GM21526 (cell line): Measurements from ENCODE around the gene PPP2R3C.
"Not testable (repeated sequence)": the region's sequence is repeated elsewhere in the genome, so short reads cannot be mapped to it uniquely, and the experiment has no call there.

Experiments
- ATAC-seq: cut with Tn5 transposase; IDR thresholded peaks from one replicate; pipeline ENCODE4 v1.9.1; 2021; ENCODE audit warnings: moderate library complexity; ENCODE audit not compliant: unreplicated experiment, low FRiP score

Gene PPP2R3C

DNA sequence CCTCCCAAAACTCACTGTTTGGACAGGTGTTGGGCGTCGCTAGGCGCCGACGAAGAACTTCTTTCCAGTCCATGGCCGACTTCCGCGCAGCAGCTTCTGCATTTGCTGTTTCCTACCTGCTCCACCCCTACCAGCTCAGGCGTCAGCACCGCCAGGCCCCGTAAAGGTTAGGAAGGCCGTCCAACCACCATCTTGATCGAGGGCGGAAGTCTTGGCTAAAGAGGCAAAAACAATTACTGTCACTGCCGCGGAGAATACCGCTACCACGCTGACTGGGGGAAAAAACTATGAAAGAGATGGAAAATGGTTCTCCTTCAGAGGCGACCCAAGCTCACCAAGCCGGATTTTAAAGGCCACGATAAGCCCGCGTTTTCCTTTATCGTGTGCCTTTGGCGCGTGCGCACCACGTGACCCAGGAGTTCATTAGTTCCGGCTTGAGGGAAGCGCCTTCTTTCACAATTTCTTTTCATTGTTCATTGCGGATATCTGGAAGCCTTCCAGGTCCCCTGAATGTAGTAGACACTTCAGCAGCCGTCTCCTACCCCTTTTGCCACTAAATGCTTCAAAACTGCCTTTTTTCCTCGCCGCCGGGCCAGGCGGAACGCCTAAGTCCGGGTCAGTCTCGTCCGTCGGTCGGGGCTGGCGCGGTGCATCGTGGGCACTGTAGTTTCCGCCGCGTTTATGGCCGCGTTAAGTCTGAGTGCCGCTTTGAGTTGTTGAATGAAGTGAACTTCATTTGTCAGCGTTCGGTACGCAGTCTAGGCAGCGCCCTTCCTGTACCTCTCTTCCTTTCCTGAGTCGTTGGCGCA is at the start of gene PPP2R3C, which contains the start of gene PRORP:
Gene PPP2R3C (minus strand): TSS at position 104 of the 809 bp plus-strand sequence. CDS start 31 bp downstream, at position 73.
Gene PRORP (plus strand): TSS at position 666 of the 809 bp plus-strand sequence. CDS start 694 bp downstream, outside the sequence.
- peak; percentile 77 for ATAC-seq

- ATAC-seq = no peak
These were observed 45.7 kb upstream of the PPP2R3C start for GRCh38 chr14:35167496-35167895.

DNA sequence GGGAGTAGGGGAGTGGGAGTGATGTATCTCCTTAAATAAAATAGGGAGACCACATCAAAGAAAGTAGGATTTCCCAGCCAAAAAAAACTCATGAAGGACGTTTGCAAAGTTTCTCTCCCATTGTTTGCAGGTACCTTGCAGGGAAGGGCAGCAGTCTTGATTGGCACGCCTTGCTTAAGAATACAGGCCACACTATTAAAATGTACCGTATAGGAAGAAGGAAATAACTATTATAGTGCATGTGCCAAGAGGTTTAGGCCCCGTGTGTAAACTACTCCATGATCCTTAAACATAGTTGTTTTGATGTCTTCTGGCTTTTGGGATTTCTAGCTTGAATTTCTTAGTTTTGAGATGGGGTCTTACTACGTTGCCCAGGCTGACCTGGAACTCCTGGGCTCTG is 43.1 kb upstream of the PPP2R3C start:
- ATAC-seq = no peak

- ATAC-seq = no peak
These were observed 41.6 kb upstream of the PPP2R3C start for GRCh38 chr14:35163384-35163783.

DNA sequence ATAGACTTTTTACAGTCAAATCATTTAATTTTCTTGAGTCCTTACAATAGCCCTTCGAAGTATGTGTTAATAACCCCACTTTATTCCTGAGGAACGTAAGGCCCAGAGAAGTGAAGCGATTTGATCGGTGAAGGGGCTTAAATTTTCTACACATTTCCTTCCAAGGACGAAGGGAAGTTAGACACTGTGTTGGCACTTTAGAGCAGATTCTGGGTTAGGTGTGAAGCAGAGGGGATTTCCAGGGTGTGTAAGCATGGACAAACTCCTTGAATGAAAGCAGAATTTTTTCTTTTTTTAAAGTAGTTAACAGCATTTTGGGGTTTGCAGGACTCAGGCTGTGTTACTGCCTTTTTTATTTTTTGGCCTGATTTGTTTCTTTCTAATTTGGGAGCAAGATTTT is 39.4 kb upstream of the PPP2R3C start:
- no peak for ATAC-seq

- no peak for ATAC-seq
These were observed 38.1 kb upstream of the PPP2R3C start for GRCh38 chr14:35159742-35160409.

- ATAC-seq = no peak
These were observed 37.3 kb upstream of the PPP2R3C start for GRCh38 chr14:35158951-35159653.

DNA sequence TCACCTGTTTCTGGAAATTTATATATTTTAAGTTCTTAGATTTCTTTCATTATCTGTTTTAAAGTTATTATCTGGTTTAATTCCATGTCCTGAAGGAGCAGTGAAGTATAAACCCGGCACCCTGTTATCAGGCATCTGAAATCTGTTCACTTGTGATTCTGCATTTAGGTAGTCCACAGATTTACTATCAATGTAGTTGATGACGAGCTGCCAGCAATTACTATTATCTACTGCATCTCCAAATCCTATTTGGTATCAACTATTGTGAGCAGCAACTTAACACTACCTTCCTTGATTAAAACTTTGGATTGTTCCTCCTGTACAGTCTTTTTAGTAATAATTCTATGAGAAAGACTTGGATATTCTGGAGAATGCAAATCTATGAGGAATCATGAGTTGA is 36.7 kb upstream of the PPP2R3C start:
- no peak for ATAC-seq

DNA sequence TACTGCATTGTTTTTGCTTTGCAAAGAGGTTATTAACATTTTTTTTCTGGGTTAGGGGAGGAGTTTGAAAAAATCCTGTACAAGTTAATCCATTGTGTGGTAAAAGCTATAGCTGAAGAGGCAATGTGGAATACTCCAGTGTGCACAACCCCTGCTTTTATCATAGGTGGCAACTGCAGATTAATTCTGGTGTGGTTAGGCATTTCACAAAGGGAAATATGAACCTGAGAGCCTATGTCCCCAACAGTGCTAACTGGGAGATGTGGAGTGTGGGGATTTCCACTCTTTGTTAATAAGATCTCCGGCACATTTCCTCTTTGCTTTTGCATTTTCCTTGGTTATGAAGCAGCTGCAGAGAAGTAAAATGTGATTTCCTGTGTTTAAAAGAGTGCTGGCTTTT is 34.2 kb upstream of the PPP2R3C start:
- ATAC-seq = no peak

GRCh38 chr14:35154016-35154415 is 32.2 kb upstream of the PPP2R3C start:
- ATAC-seq = no peak

DNA sequence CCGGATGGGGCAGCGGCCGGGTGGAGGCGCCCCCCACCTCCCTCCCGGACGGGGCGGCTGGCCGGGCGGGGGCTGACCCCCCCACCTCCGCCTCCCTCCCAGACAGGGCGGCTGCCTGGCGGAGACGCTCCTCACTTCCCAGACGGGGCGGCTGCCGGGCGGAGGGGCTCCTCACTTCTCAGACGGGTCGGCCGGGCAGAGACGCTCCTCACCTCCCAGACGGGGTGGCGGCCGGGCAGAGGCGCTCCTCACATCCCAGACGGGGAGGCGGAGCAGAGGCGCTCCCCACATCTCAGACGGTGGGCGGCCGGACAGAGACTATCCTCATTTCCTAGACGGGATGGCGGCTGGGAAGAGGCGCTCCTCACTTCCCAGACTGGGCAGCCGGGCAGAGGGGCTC is 30.7 kb upstream of the PPP2R3C start:
- not testable (repeated sequence) for ATAC-seq

DNA sequence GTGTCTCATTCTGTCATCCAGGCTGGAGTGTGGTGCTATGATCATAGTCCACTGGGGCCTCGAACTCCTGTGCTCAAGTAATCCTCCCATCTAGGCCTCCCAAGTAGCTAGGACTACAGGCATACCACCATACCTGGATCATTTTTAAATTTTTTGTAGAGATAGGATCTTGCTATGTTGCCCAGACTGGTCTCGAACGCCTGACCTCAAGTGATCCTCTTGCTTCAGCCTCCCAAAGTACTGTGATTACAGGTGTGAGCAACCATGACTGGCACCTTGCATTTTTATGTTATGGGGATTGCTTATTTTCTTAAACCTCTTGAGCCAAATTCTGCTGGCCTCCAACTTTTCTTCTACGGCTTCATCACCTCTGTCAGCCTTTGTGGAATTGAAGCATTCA is 27.4 kb upstream of the PPP2R3C start:
- no peak for ATAC-seq

DNA sequence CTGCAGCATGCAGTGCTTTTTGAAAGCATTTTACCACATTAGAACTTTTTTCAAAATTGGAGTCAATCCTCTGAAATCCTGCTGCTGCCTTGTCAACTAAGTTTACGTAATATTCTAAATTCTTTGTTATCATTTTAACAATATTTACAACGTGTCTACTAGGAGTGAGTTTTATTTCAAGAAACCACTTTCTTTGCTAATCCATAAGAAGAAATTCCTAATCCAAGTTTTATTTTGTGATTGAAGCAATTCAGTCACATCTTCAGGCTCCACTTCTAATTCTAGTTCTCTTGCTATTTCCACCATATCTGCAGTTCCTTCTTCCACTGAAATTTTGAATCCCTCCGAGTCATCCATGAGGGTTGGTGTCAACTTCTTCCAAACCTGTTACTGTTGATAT is 25.9 kb upstream of the PPP2R3C start:
- ATAC-seq = no peak

DNA sequence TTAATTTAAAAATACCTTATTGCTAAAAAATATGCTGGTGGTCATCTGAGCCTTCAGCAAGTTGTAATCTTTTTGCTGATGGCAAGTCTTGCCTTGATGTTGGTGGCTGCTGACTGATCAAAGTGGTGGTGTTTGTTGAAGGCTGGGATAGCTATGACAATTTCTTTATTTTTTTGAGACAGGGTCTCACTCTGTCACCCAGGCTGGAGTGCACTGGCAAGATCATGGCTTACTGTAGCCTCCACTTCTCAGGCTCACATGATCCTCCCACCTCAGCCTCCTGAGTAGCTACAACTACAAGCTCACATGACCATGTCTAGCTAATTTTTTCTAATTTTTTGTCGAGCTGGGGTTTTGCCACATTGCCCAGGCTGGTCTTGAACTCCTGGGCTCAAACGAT is 25.4 kb upstream of the PPP2R3C start:
- ATAC-seq = no peak

- ATAC-seq = no peak
These were observed 24.9 kb upstream of the PPP2R3C start for GRCh38 chr14:35146711-35147149.

DNA sequence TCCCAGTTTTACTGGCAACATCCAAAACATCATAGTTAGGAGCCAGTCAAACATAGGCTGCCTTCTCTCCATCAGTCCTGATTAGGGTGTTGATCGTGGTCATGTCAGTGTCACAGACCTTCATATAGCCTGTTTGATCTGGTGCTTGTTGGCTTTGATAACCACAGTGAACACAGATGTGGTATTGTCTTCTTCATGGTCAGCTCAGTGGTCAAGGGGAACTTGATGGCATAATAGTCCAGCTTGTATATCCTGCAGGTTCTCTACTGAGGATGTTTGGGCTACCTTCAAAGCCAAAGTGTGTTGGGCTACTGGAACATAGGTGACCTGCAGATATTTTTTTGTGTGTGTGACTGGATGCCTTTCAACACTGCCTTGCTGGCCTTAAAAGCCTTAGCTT is 22.2 kb upstream of the PPP2R3C start:
- no peak for ATAC-seq

GRCh38 chr14:35140718-35141581 is 19.2 kb upstream of the PPP2R3C start:
- ATAC-seq = no peak

DNA sequence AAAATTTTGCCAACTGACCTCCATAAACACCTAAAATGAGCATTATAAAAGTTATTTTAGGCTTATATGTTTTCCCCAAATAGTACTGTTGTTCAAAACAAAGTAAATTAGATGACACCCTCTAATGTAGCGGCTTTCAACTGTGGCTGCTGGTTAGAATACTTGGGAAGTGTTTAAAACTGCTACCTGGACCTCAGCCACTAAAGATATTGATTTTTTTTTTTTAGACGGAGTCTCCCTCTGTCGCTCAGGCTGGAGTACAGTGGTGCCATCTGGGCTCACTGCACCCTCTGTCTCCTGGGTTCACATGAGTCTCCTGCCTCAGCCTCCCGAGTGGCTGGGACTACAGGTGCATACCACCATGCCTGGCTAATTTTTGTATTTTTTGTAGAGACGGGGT is 16.8 kb upstream of the PPP2R3C start:
- ATAC-seq = no peak

DNA sequence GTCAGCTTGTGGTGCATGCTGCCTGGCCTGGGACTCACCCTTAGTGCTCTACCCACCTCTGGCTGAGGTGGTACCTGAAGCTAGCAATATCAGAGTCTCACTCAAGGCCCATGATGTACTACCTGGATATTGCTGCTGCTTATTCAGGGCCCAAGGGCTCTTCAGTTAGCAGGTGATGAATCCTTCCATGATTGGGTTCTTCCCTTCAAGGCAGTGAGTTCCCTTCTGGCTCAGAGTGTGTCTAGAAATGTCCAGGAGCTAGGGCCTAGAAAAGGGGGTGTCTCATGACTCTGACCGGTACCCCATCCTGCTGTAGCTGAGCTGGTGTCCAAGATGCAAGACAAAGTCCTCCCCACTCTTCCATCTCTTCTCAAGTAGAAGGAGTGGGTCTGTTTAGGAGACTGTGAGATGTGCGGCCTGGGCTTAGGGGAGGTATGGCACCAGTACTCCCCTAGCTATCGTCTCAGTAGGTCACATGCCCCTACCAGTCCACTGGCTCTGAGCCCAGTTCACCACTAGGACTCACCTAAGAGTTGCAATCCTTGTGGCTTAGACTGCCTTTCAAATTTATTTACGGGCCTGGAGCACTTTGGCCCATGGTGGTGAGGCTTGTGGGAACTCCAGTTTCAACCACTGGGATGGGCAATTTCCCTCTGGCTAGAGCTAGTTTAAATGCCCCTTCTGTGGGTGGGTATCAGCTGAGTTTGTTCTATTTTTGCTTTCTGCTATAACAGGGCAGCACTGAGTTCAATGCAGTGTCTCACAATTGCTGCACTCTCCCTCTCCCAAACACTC is 12.7 kb upstream of the PPP2R3C start:
- ATAC-seq = no peak
